K562 (cell line): ENCODE data around the gene NSMCE1. TPM values are rescaled to one million over a fixed set of nuclear protein-coding genes. Genes with fewer than 3 reads are reported as not detected.

ENCODE experiments used
- ATF1 ChIP-seq, 2 experiments: fragments of 450-650 bp in 1 of 2; IDR thresholded peaks; 2 replicates each; pipeline ENCODE4 v1.6.1; 2016; ENCODE audit warnings: missing compliant biosample characterization in 1 of 2, missing genetic modification characterization in 1 of 2
- HLTF ChIP-seq: fragments of 450-650 bp; IDR thresholded peaks from 2 replicates; pipeline ENCODE4 v1.6.1; 2016
- KLF13 ChIP-seq: fragments of 450-650 bp; IDR thresholded peaks from 2 replicates; pipeline ENCODE4 v1.6.1; 2016; ENCODE audit warnings: missing genetic modification characterization, low read depth, mild to moderate bottlenecking, missing compliant biosample characterization, moderate library complexity, borderline replicate concordance
- KLF16 ChIP-seq: IDR thresholded peaks from 2 replicates; pipeline ENCODE4 v1.6.1; 2016; ENCODE audit warnings: antibody characterized with exemption
- MAFK ChIP-seq: IDR thresholded peaks from 2 replicates; pipeline ENCODE4 v1.6.1; 2011; ENCODE audit warnings: low read length, improper control_type of control experiment
- MAZ ChIP-seq, 2 experiments: fragments of 450-650 bp in 1 of 2; sonication (generic) in 1 of 2; formaldehyde crosslinking; IDR thresholded peaks in 1 of 2; conservative IDR thresholded peaks in 1 of 2; 2 replicates each; pipeline versions ENCODE4 v1.4.0 to v1.5.0; 2020; ENCODE audit warnings: mild to moderate bottlenecking in 1 of 2, missing genetic modification reagents in 1 of 2
- MCM3 ChIP-seq: fragments of 450-650 bp; IDR thresholded peaks from 2 replicates; pipeline ENCODE4 v1.6.1; 2016
- MECOM ChIP-seq: fragments of 250-450 bp; sonication (Bioruptor Pico); IDR thresholded peaks from 2 replicates; pipeline ENCODE4 v1.8.0; 2022; ENCODE audit warnings: inconsistent platforms
- MEIS2 ChIP-seq: fragments of 450-650 bp; IDR thresholded peaks from 2 replicates; pipeline ENCODE4 v1.6.1; 2014; ENCODE audit warnings: mild to moderate bottlenecking; ENCODE audit not compliant: partially characterized antibody
- MTA1 ChIP-seq: fragments of 450-650 bp; IDR thresholded peaks from 2 replicates; pipeline ENCODE4 v1.6.1; 2017; ENCODE audit warnings: borderline replicate concordance
- PHTF2 ChIP-seq: fragments of 250-450 bp; sonication (Bioruptor Pico); IDR thresholded peaks from 2 replicates; pipeline ENCODE4 v1.5.0; 2021; ENCODE audit warnings: mild to moderate bottlenecking
- POU5F1 ChIP-seq: fragments of 150-350 bp; IDR thresholded peaks from 2 replicates; pipeline ENCODE4 v1.6.1; 2014; ENCODE audit warnings: borderline replicate concordance, low read length, low read depth, mild to moderate bottlenecking; ENCODE audit not compliant: partially characterized antibody
- SNRNP70 ChIP-seq: fragments of 200-400 bp; formaldehyde crosslinking; optimal IDR thresholded peaks from 2 replicates; pipeline ENCODE3; 2017; ENCODE audit warnings: low read depth, low read length
- SOX6 ChIP-seq: fragments of 450-650 bp; IDR thresholded peaks from 2 replicates; pipeline ENCODE4 v1.6.1; 2014; ENCODE audit warnings: mild to moderate bottlenecking
- SPI1 ChIP-seq: IDR thresholded peaks from 2 replicates; pipeline ENCODE4 v1.6.1; 2011; ENCODE audit warnings: low read depth, low read length, control low read depth, borderline replicate concordance
- TRIM24 ChIP-seq, 2 experiments: fragments of 450-650 bp; IDR thresholded peaks; 2 replicates each; pipeline ENCODE4 v1.6.1; 2016
- ZNF184 ChIP-seq: sonication (generic); formaldehyde crosslinking; IDR thresholded peaks from 2 replicates; pipeline ENCODE4 v1.5.0; 2020; ENCODE audit warnings: missing genetic modification reagents
- ZNF263 ChIP-seq: sonication (generic); formaldehyde crosslinking; IDR thresholded peaks from 2 replicates; pipeline ENCODE4 v1.8.0; 2022; ENCODE audit warnings: mild to moderate bottlenecking, missing genetic modification reagents, borderline replicate concordance
- ZNF41 ChIP-seq: fragments of 250-450 bp; sonication (Bioruptor Pico); conservative IDR thresholded peaks from 2 replicates; pipeline ENCODE4 v1.4.0; 2020; ENCODE audit warnings: mild to moderate bottlenecking
- ZNF561 ChIP-seq: fragments of 450-650 bp; formaldehyde crosslinking; conservative IDR thresholded peaks from 2 replicates; pipeline ENCODE4 v1.4.0; 2020; ENCODE audit warnings: mild to moderate bottlenecking, moderate library complexity
- ZNF639 ChIP-seq, 2 experiments: fragments of 200-800 bp in 1 of 2; sonication (Bioruptor generic) in 1 of 2; sonication (generic) in 1 of 2; formaldehyde crosslinking in 1 of 2; IDR thresholded peaks in 1 of 2; conservative IDR thresholded peaks in 1 of 2; 2 replicates each; pipeline versions ENCODE4 v1.5.0 to v1.6.1; 2016 to 2020; ENCODE audit warnings: missing compliant biosample characterization in 1 of 2, missing genetic modification characterization in 1 of 2, missing genetic modification reagents in 1 of 2
- polyA plus RNA-seq, 8 experiments: library from polyadenylated mRNA; depleted of rRNA in 4 of 8; stranded (reverse) in 5 of 8; unstranded in 3 of 8; fragments of >200 nt; fragmentation: Nextera tagmentation in 2 of 8; fragmentation: Illumina TruSeq in 1 of 8; extraction: Ambion mirVana in 2 of 8; extraction: Trizol in 1 of 8; gene quantifications; 2 replicates each; pipeline versions ENCODE4 v1.2.1 to v1.2.3, GENCODE V29; 2011 to 2014; ENCODE audit warnings: inconsistent platforms in 1 of 8, missing spikeins in 1 of 8
- total RNA-seq, 7 experiments: library from RNA; depleted of rRNA in 6 of 7; stranded (reverse); fragments of >200 nt in 6 of 7; fragmentation: Illumina TruSeq in 2 of 7; extraction: Trizol in 2 of 7; gene quantifications; 2 replicates each; pipeline versions ENCODE4 v1.2.1 to v1.2.3, GENCODE V29; 2011 to 2021; ENCODE audit warnings: low replicate concordance in 1 of 7

NSMCE1 gene
- total and polyA plus RNA-seq, 9 of the 15 experiments (the other 6 are each of a cell fraction or from before 2014, with no cell fraction given) = 52.1 to 163 (median 61.5) TPM

GRCh38 chr16:27245276-27246172 is 23.0 kb downstream of the NSMCE1 start (continued):
- peak in 1 of 2 experiments; percentile 70; a peak in 2 of 4 replicates for TF ChIP-seq ZNF639 (CRISPR knock-in tag; conservative IDR thresholded peaks at IDR 0.05 in 1 of 2, IDR thresholded peaks at IDR 0.05 in 1 of 2)
- TF ChIP-seq PHTF2 (CRISPR knock-in tag) = no peak
- no peak for TF ChIP-seq ZNF263
- no peak for TF ChIP-seq SNRNP70
- TF ChIP-seq TRIM24 (IDR thresholded peaks at IDR 0.05) = peak in 1 of 2 experiments; percentile 21; a peak in 1 of 4 replicates
- 0 out of 2 replicates have a peak, but pooled peaks have one; percentile 2 for TF ChIP-seq MAFK
- no peak for TF ChIP-seq ZNF561
- no peak for TF ChIP-seq ZNF41 (CRISPR knock-in tag)
- TF ChIP-seq MCM3 = no peak
- no peak for TF ChIP-seq POU5F1
- no peak for TF ChIP-seq SPI1
- no peak for TF ChIP-seq ZNF184 (CRISPR knock-in tag)
- TF ChIP-seq MECOM (CRISPR knock-in tag) = peak; percentile 98
- TF ChIP-seq MEIS2 = peak; percentile 98
- no peak for TF ChIP-seq ATF1 (CRISPR knock-in tag; IDR thresholded peaks at IDR 0.05)
- peak; percentile 59 for TF ChIP-seq ATF1 (tag; IDR thresholded peaks at IDR 0.05)
- TF ChIP-seq KLF16 = no peak
- TF ChIP-seq MAZ (CRISPR knock-in tag; conservative IDR thresholded peaks at IDR 0.05 in 1 of 2, IDR thresholded peaks at IDR 0.05 in 1 of 2) = 0 out of 4 replicates have a peak, but pooled peaks of 1 of the 2 experiments have one; percentile 18
- no peak for TF ChIP-seq KLF13 (tag)
- TF ChIP-seq SOX6 = peak; percentile 95
- TF ChIP-seq HLTF = no peak
- TF ChIP-seq MTA1 = peak; percentile 72
